SK-N-SH treated with all-trans-retinoic acid at 6 μM for 48 hours (cell line): ENCODE results near the gene TTC16.

Experiments used
- ATAC-seq: fragments of 200-7000 bp; cut with Tn5 transposase; 3 replicates; pipeline ENCODE4 v1.9.1; 2020; ENCODE audit warnings: mild to moderate bottlenecking, moderate library complexity
- ARNTL ChIP-seq: fragments of 450-650 bp; formaldehyde crosslinking; IDR thresholded peaks from 2 replicates; pipeline ENCODE4 v1.5.0; 2020; ENCODE audit warnings: low read depth, mild to moderate bottlenecking, moderate library complexity, borderline replicate concordance
- BACH2 ChIP-seq: fragments of 250-450 bp; sonication (Bioruptor Pico); IDR thresholded peaks from 2 replicates; pipeline ENCODE4 v1.9.0; 2021; ENCODE audit warnings: mild to moderate bottlenecking, borderline replicate concordance
- CREB5 ChIP-seq: fragments of 250-450 bp; sonication (Bioruptor Pico); IDR thresholded peaks from 2 replicates; pipeline ENCODE4 v1.5.1; 2020; ENCODE audit warnings: low read depth, mild to moderate bottlenecking, moderate library complexity
- CSDC2 ChIP-seq: fragments of 250-450 bp; sonication (Bioruptor Pico); IDR thresholded peaks from 2 replicates; pipeline ENCODE4 v1.5.0; 2020; ENCODE audit warnings: mild to moderate bottlenecking, moderate library complexity
- ESRRG ChIP-seq: fragments of 250-450 bp; sonication (Bioruptor Pico); IDR thresholded peaks from 2 replicates; pipeline ENCODE4 v1.6.1; 2021; ENCODE audit warnings: mild to moderate bottlenecking
- GLIS3 ChIP-seq: fragments of 250-450 bp; sonication (Bioruptor Pico); IDR thresholded peaks from 2 replicates; pipeline ENCODE4 v1.5.0; 2020; ENCODE audit warnings: mild to moderate bottlenecking, moderate library complexity
- ISL1 ChIP-seq: fragments of 250-450 bp; sonication (Bioruptor Pico); IDR thresholded peaks from 2 replicates; pipeline ENCODE4 v2.1.2; 2022; ENCODE audit warnings: mild to moderate bottlenecking, moderate library complexity
- PATZ1 ChIP-seq: fragments of 250-450 bp; sonication (Bioruptor Pico); IDR thresholded peaks from 2 replicates; pipeline ENCODE4 v1.8.0; 2020; ENCODE audit warnings: mild to moderate bottlenecking, moderate library complexity, borderline replicate concordance
- POU6F1 ChIP-seq: fragments of 250-450 bp; sonication (Bioruptor Pico); IDR thresholded peaks from 2 replicates; pipeline ENCODE4 v1.8.0; 2021; ENCODE audit warnings: low read depth, mild to moderate bottlenecking, moderate library complexity, borderline replicate concordance
- PPARA ChIP-seq: fragments of 250-450 bp; sonication (Bioruptor Pico); IDR thresholded peaks from 2 replicates; pipeline ENCODE4 v1.5.0; 2020; ENCODE audit warnings: mild to moderate bottlenecking, borderline replicate concordance
- RARB ChIP-seq: fragments of 250-450 bp; sonication (Bioruptor Pico); IDR thresholded peaks from 2 replicates; pipeline ENCODE4 v1.8.0; 2021; ENCODE audit warnings: mild to moderate bottlenecking, moderate library complexity
- SNAI2 ChIP-seq: fragments of 250-450 bp; sonication (Bioruptor Pico); IDR thresholded peaks from 2 replicates; pipeline ENCODE4 v1.5.0; 2020; ENCODE audit warnings: mild to moderate bottlenecking, moderate library complexity
- TSHZ2 ChIP-seq: fragments of 250-450 bp; sonication (Bioruptor Pico); IDR thresholded peaks from 2 replicates; pipeline ENCODE4 v1.5.0; 2020; ENCODE audit warnings: mild to moderate bottlenecking, moderate library complexity
- ZC3H10 ChIP-seq: fragments of 250-450 bp; sonication (Bioruptor Pico); IDR thresholded peaks from 2 replicates; pipeline ENCODE4 v1.5.1; 2021; ENCODE audit warnings: mild to moderate bottlenecking, moderate library complexity
- ZFP3 ChIP-seq: fragments of 250-450 bp; sonication (Bioruptor Pico); IDR thresholded peaks from 2 replicates; pipeline ENCODE4 v1.5.0; 2020; ENCODE audit warnings: mild to moderate bottlenecking, moderate library complexity
- ZFP30 ChIP-seq: fragments of 450-650 bp; formaldehyde crosslinking; IDR thresholded peaks from 2 replicates; pipeline ENCODE4 v1.5.0; 2022; ENCODE audit warnings: mild to moderate bottlenecking, moderate library complexity
- ZNF565 ChIP-seq: fragments of 450-650 bp; formaldehyde crosslinking; conservative IDR thresholded peaks from 2 replicates; pipeline ENCODE4 v1.5.0; 2020; ENCODE audit warnings: low read depth, mild to moderate bottlenecking, moderate library complexity
- ZNF70 ChIP-seq: fragments of 450-650 bp; formaldehyde crosslinking; IDR thresholded peaks from 2 replicates; pipeline ENCODE4 v1.5.0; 2020; ENCODE audit warnings: mild to moderate bottlenecking, moderate library complexity

TTC16 gene

GRCh38 chr9:127768698-127769097, 52.8 kb downstream of the TTC16 start:
- TF ChIP-seq PPARA (CRISPR knock-in tag) (no peak), ESRRG (CRISPR knock-in tag) (no peak)
- ATAC-seq = no peak

- no peak for ATAC-seq
- TF ChIP-seq ZFP30 (no peak), GLIS3 (no peak), CREB5 (CRISPR knock-in tag) (no peak), ZNF70 (CRISPR knock-in tag) (no peak), ZC3H10 (no peak), ZFP3 (CRISPR knock-in tag) (no peak), ARNTL (CRISPR knock-in tag) (no peak)
Observed at GRCh38 chr9:127769101-127769500, 53.2 kb downstream of the TTC16 start.

- TF ChIP-seq ZC3H10 (no peak), PATZ1 (CRISPR knock-in tag) (no peak), PPARA (CRISPR knock-in tag) (no peak), RARB (no peak), POU6F1 (CRISPR knock-in tag) (no peak), CSDC2 (CRISPR knock-in tag) (no peak), SNAI2 (CRISPR knock-in tag) (no peak), ISL1 (CRISPR knock-in tag) (no peak), GLIS3 (no peak), ZNF565 (no peak), BACH2 (no peak)
Observed at GRCh38 chr9:127769929-127770582, 54.2 kb downstream of the TTC16 start.

GRCh38 chr9:127770583-127770904, 54.7 kb downstream of the TTC16 start:
- TF ChIP-seq PATZ1 (CRISPR knock-in tag) (no peak), PPARA (CRISPR knock-in tag) (no peak), CSDC2 (CRISPR knock-in tag) (no peak), CREB5 (CRISPR knock-in tag) (no peak), BACH2 (no peak), TSHZ2 (CRISPR knock-in tag) (no peak)
- ATAC-seq = no peak

More at GRCh38 chr9:127769929-127770582, 54.2 kb downstream of the TTC16 start:
- ATAC-seq = no peak
